GM18951 (cell line): ENCODE results near the gene PTPRF.

Experiments used
- POLR2A ChIP-seq: IDR thresholded peaks from 4 replicates; pipeline ENCODE4 v1.6.1; 2011; ENCODE audit warnings: mild to moderate bottlenecking; ENCODE audit not compliant: insufficient read length, insufficient read depth; ENCODE audit errors: extremely low read depth
- in situ Hi-C: fragments of 300-500 bp; cut with MboI; formaldehyde crosslinking; loops from one replicate; pipeline ENCODE4 v1.12.0; 2022; ENCODE audit warnings: low sequenced_read_pairs, mixed read lengths, inconsistent platforms; ENCODE audit not compliant: unreplicated experiment

The PTPRF gene

GRCh38 chr1:43648221-43648847 is 117.7 kb downstream of the PTPRF start:
- in situ Hi-C loops, result no loop called here

GRCh38 chr1:43648876-43649477 is 118.3 kb downstream of the PTPRF start:
- in situ Hi-C loops, result no loop called here
- no peak for TF ChIP-seq POLR2A

More at GRCh38 chr1:43648221-43648847, 117.7 kb downstream of the PTPRF start:
- TF ChIP-seq POLR2A, result no peak

GRCh38 chr1:43650310-43651085 is 119.8 kb downstream of the PTPRF start:
- in situ Hi-C loops, result no loop called here

GRCh38 chr1:43651188-43651587 is 120.5 kb downstream of the PTPRF start:
- in situ Hi-C loops, result no loop called here
- no peak for TF ChIP-seq POLR2A

More at GRCh38 chr1:43650310-43651085, 119.8 kb downstream of the PTPRF start:
- peak; percentile 100 for TF ChIP-seq POLR2A

- TF ChIP-seq POLR2A, result no peak
- in situ Hi-C loops, result no loop called here
Observed at GRCh38 chr1:43651902-43652301, 121.2 kb downstream of the PTPRF start.

GRCh38 chr1:43653339-43653738 is 122.7 kb downstream of the PTPRF start:
- in situ Hi-C loops, result no loop called here
- TF ChIP-seq POLR2A, result no peak

GRCh38 chr1:43653893-43654292 is 123.2 kb downstream of the PTPRF start:
- no peak for TF ChIP-seq POLR2A
- in situ Hi-C loops, result no loop called here

- in situ Hi-C loops, result no loop called here
- no peak for TF ChIP-seq POLR2A
Observed at GRCh38 chr1:43655953-43656352, 125.3 kb downstream of the PTPRF start.

- TF ChIP-seq POLR2A, result no peak
- in situ Hi-C loops, result no loop called here
Observed at GRCh38 chr1:43659212-43660166, 128.8 kb downstream of the PTPRF start.

GRCh38 chr1:43660355-43660754 is 129.7 kb downstream of the PTPRF start:
- no peak for TF ChIP-seq POLR2A
- in situ Hi-C loops, result no loop called here

GRCh38 chr1:43664369-43664768 is 133.7 kb downstream of the PTPRF start:
- in situ Hi-C loops, result no loop called here
- no peak for TF ChIP-seq POLR2A

- in situ Hi-C loops, result no loop called here
- no peak for TF ChIP-seq POLR2A
Observed at GRCh38 chr1:43666608-43667007, 135.9 kb downstream of the PTPRF start.

GRCh38 chr1:43668956-43669355 is 138.3 kb downstream of the PTPRF start:
- TF ChIP-seq POLR2A, result no peak
- in situ Hi-C loops, result no loop called here
